ENCODE data around the gene TLCD2.
"Not testable (repeated sequence)": the region's sequence is repeated elsewhere in the genome, so short reads cannot be mapped to it uniquely, and the experiment has no call there.

Gene TLCD2

GRCh38 chr17:1735834-1736347 lies 25.7 kb upstream of the TLCD2 start:
- no peak for DNase-seq

GRCh38 chr17:1735418-1735817 lies 25.2 kb upstream of the TLCD2 start:
- no peak for DNase-seq

- DNase-seq = no peak
Observed at GRCh38 chr17:1733759-1734158, 23.6 kb upstream of the TLCD2 start.

GRCh38 chr17:1732833-1733321 lies 22.7 kb upstream of the TLCD2 start:
- DNase-seq = no peak

- no peak for DNase-seq
Observed at GRCh38 chr17:1732241-1732832, 22.2 kb upstream of the TLCD2 start.

- no peak for DNase-seq
Observed at GRCh38 chr17:1731194-1731506, 21.0 kb upstream of the TLCD2 start.

- DNase-seq = no peak
Observed at GRCh38 chr17:1730326-1731193, 20.4 kb upstream of the TLCD2 start.

GRCh38 chr17:1729966-1730325 lies 19.8 kb upstream of the TLCD2 start:
- DNase-seq = no peak

GRCh38 chr17:1727876-1728630 lies 17.9 kb upstream of the TLCD2 start:
- DNase-seq = no peak

GRCh38 chr17:1727258-1727789 lies 17.1 kb upstream of the TLCD2 start:
- DNase-seq = no peak

GRCh38 chr17:1726626-1727257 lies 16.6 kb upstream of the TLCD2 start:
- DNase-seq = no peak

- no peak for DNase-seq
Observed at GRCh38 chr17:1725642-1726511, 15.7 kb upstream of the TLCD2 start.

GRCh38 chr17:1724869-1725641 lies 14.9 kb upstream of the TLCD2 start:
- no peak for DNase-seq

GRCh38 chr17:1724351-1724868 lies 14.2 kb upstream of the TLCD2 start, which contains the start of gene WDR81:
Gene WDR81 (plus strand): TSS chr17:1724704. CDS start chr17:1724960, 256 bp downstream.
- DNase-seq = peak; percentile 84

- not testable (repeated sequence) for DNase-seq
Observed at GRCh38 chr17:1722022-1722421, 11.8 kb upstream of the TLCD2 start.

- DNase-seq = peak; percentile 78
Observed at GRCh38 chr17:1720856-1721386, 10.7 kb upstream of the TLCD2 start.

GRCh38 chr17:1718362-1719165 lies 8.4 kb upstream of the TLCD2 start:
- DNase-seq = no peak

GRCh38 chr17:1716912-1717695 lies 6.9 kb upstream of the TLCD2 start:
- peak; percentile 90 for DNase-seq
